Right cardiac atrium (tissue), 5 donors: ENCODE measurements around the gene RDX. TPM values are rescaled to one million over a fixed set of nuclear protein-coding genes. Genes with fewer than 3 reads are reported as not detected.
"Not testable (repeated sequence)": the region's sequence is repeated elsewhere in the genome, so short reads cannot be mapped to it uniquely, and the experiment has no call there.

Experiments
- ATAC-seq, 2 donors: fragments of 200-7000 bp; cut with Tn5 transposase; one replicate each; pipeline versions ENCODE4 v1.8.0 to v1.9.1; 2020; ENCODE audit warnings: moderate library complexity in 2 of 2, mild to moderate bottlenecking in 1 of 2
- DNase-seq, 3 donors: peaks; one replicate each; pipeline ENCODE4 v3.0.0-alpha.2; 2020
- H3K27ac ChIP-seq: one replicate; pipeline ENCODE4 v1.5.1; 2013; ENCODE audit warnings: mild to moderate bottlenecking, low read length, control low read depth, moderate library complexity
- H3K27me3 ChIP-seq: one replicate; pipeline ENCODE4 v1.6.1; 2013; ENCODE audit not compliant: control insufficient read depth, insufficient read depth
- H3K4me1 ChIP-seq: one replicate; pipeline ENCODE4 v1.6.1; 2013; ENCODE audit warnings: low read length; ENCODE audit not compliant: control insufficient read depth, insufficient read depth
- H3K4me3 ChIP-seq: one replicate; pipeline ENCODE4 v1.5.1; 2013; ENCODE audit warnings: low read length, control low read depth
- H3K9me3 ChIP-seq: one replicate; pipeline ENCODE4 v1.6.1; 2013; ENCODE audit warnings: low read length; ENCODE audit not compliant: control insufficient read depth
- WGBS: extraction: QIAGEN DNeasy Blood & Tissue Kit; methylation state at CpG from one replicate; pipeline ENCODE4 v1.1.7; 2013; 5-methylcytosine and 5-hydroxymethylcytosine counted together
- intact Hi-C, 4 donors: fragments of 100-400 bp; cut with DNase I; formaldehyde crosslinking; loops; one replicate each; pipeline versions ENCODE4 v1.11.0 to v1.14.0; 2022 to 2023
- polyA plus RNA-seq: library from polyadenylated mRNA; stranded (reverse); fragments of 200-250 nt; gene quantifications from one replicate; pipeline ENCODE4 v1.2.3, GENCODE V29; 2013
- total RNA-seq, 4 donors: library from RNA; stranded (reverse); fragmentation: NEBNext Ultra II Directional; extraction: Animal tissue kit (Norgen Biotek cat#: 25700); gene quantifications; one replicate each; pipeline ENCODE4 v1.2.1, GENCODE V29; 2021
- donor health status: healthy with polysubstance abuse.
- donor health status: DM: no; HTN: yes; CAD: no.
- donor health status: DM: no; HTN: no; CAD: no.
- donor health status: DM: no; HTN: yes; CAD: no; lungs with severe emphysema.
- donor health status: DM: yes; HTN: yes; CAD: no.

Gene RDX
- total and polyA plus RNA-seq, 5 donors = 37.5 to 135 (median 118) TPM

DNA sequence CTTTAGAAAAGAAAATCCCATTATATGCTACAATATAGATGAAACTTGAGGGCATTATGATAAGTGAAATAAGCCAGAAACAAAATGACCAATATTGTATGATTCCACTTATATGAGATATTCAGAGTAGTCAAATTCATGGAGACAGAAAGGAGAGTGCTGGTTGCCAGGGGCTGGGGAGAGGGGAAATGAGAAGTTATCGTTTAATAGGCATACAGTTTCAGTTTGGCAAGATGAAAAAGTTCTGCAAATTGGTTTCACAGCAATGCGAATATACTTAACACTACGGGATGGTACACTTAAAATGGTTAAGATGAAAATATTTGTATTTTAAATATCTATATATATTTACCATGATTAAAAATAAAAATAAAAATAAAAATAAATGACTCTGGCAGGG, 31.1 kb upstream of the RDX start:
- no peak for DNase-seq
- intact Hi-C loops = no loop called here
- Histone ChIP-seq H3K27me3 (no peaks in the 10 kb centered on the region), H3K9me3 (no peaks in the 10 kb centered on the region), H3K4me3 (no peak overlapping the region), H3K4me1 (no peaks in the 10 kb centered on the region), H3K27ac (no peak overlapping the region)
- 86% methylated on average over 3 of the region's 3 CpGs for WGBS
- ATAC-seq = no peak

- ATAC-seq = no peak
- Histone ChIP-seq H3K4me3 (no peak overlapping the region), H3K9me3 (no peaks in the 10 kb centered on the region), H3K4me1 (peaks cover 4% of the 10 kb centered on the region), H3K27me3 (no peaks in the 10 kb centered on the region), H3K27ac (no peak overlapping the region)
- 83% methylated on average over 4 of the region's 4 CpGs for WGBS
- intact Hi-C loops = no loop called here
- DNase-seq = no peak
These were observed 27.4 kb upstream of the RDX start for GRCh38 chr11:110323786-110324185.

- intact Hi-C loops = no loop called here
- no peaks in the 10 kb centered on the region for H3K27me3 ChIP-seq
- ATAC-seq = peak; percentile 64 to 69
These were observed 23.1 kb upstream of the RDX start for GRCh38 chr11:110319501-110319900.

GRCh38 chr11:110318638-110319404, 22.4 kb upstream of the RDX start:
- ATAC-seq (peak; percentile 22 to 54), DNase-seq (no peak)
- Histone ChIP-seq H3K4me1 (peaks cover 4% of the 10 kb centered on the region), H3K27ac (no peak overlapping the region), H3K4me3 (no peak overlapping the region), H3K27me3 (no peaks in the 10 kb centered on the region), H3K9me3 (no peaks in the 10 kb centered on the region)
- intact Hi-C loops = no loop called here
- 47% methylated on average over 1 of the region's 1 CpG for WGBS

More at GRCh38 chr11:110319501-110319900, 23.1 kb upstream of the RDX start:
- H3K27ac ChIP-seq = no peak overlapping the region
- H3K9me3 ChIP-seq = no peaks in the 10 kb centered on the region
- peaks cover 4% of the 10 kb centered on the region for H3K4me1 ChIP-seq
- 53% methylated on average over 3 of the region's 3 CpGs for WGBS
- no peak for DNase-seq
- H3K4me3 ChIP-seq = no peak overlapping the region

DNA sequence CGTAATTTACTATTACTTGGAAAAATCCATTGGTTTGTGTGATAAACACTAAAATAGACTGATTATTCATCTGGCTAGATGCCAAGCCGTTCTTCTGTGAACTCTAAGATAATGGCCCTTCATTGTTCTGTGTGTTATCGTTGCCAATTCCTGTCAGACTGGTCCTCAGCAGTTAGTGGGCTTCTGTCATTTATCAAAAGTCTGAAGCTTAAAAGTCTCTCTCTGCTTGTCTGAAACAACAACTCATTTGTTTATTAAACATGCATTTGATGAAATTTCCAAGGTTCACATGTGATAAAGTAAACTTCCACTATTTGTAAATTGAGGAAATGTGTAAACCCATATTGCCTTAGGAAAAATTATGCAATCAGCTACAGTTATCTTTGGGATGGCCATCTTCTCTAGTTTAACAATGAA, 21.1 kb upstream of the RDX start:
- no peak overlapping the region for H3K27ac ChIP-seq
- H3K9me3 ChIP-seq = no peaks in the 10 kb centered on the region
- H3K4me1 ChIP-seq = peaks cover 4% of the 10 kb centered on the region
- 12% methylated on average over 3 of the region's 3 CpGs for WGBS
- H3K27me3 ChIP-seq = no peaks in the 10 kb centered on the region
- H3K4me3 ChIP-seq = no peak overlapping the region
- intact Hi-C loops = no loop called here
- DNase-seq = no peak
- peak; percentile 70 to 89 for ATAC-seq

- Histone ChIP-seq H3K4me3 (no peak overlapping the region), H3K27me3 (no peaks in the 10 kb centered on the region), H3K9me3 (no peaks in the 10 kb centered on the region), H3K4me1 (peaks cover 4% of the 10 kb centered on the region), H3K27ac (no peak overlapping the region)
- WGBS = 92% methylated on average over 9 of the region's 9 CpGs
- DNase-seq = no peak
- no peak for ATAC-seq
- intact Hi-C loops = no loop called here
These were observed 18.1 kb upstream of the RDX start for GRCh38 chr11:110314366-110315095.

DNA sequence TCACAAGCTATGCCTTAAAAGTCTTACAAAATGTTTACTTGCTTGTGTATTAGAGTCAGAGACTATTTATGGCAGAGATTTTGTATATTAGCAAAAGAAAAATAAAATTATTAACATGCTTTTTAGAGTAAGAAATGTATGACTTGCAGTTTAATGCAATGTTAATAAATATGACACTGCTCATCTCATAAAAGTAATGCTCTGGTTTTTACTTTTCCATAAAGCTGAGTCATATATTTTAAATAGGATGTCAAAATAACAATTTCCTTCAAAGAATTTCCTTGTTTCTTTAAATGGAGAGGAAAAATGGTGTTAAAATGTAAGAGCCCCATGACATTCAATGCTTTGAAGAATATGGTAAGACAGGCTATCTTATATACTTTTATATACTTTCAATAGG, 16.3 kb upstream of the RDX start:
- no peaks in the 10 kb centered on the region for H3K9me3 ChIP-seq
- intact Hi-C loops = no loop called here
- H3K27me3 ChIP-seq = no peaks in the 10 kb centered on the region
- H3K4me3 ChIP-seq = no peak overlapping the region
- no peaks in the 10 kb centered on the region for H3K4me1 ChIP-seq
- ATAC-seq = no peak
- H3K27ac ChIP-seq = no peak overlapping the region
- DNase-seq = no peak

GRCh38 chr11:110311783-110312579, 15.6 kb upstream of the RDX start:
- intact Hi-C loops = no loop called here
- no peak overlapping the region for H3K27ac ChIP-seq

DNA sequence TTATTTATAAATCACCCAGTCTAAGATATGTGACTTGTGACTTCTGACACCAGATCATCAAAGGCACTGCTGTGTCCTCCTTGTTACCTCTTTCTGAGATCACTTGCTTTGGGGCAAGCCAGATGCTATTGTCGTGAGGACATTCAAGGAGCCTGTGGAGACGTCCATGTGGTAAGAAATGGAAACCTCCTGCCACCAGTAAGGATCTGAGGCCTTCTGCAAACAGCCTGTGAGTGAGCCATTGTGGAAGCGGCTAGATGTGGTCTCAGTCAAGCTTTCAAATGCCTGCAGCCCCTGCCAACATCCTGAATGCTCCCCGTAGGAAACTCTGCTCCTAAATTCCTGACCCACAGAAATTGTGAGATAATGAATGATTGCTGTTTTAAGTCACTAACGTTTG, 11.7 kb upstream of the RDX start:
- intact Hi-C loops = no loop called here
- Histone ChIP-seq H3K27me3 (no peaks in the 10 kb centered on the region), H3K27ac (no peak overlapping the region), H3K4me3 (no peak overlapping the region), H3K9me3 (no peaks in the 10 kb centered on the region), H3K4me1 (no peaks in the 10 kb centered on the region)
- ATAC-seq = no peak
- WGBS = 53% methylated on average over 5 of the region's 5 CpGs
- DNase-seq = no peak

More at GRCh38 chr11:110311783-110312579, 15.6 kb upstream of the RDX start:
- no peaks in the 10 kb centered on the region for H3K27me3 ChIP-seq
- no peaks in the 10 kb centered on the region for H3K9me3 ChIP-seq
- DNase-seq (no peak), ATAC-seq (no peak)
- no peaks in the 10 kb centered on the region for H3K4me1 ChIP-seq
- WGBS = 89% methylated on average over 3 of the region's 3 CpGs
- no peak overlapping the region for H3K4me3 ChIP-seq

GRCh38 chr11:110306019-110306388, 9.6 kb upstream of the RDX start:
- H3K9me3 ChIP-seq, H3K27me3 ChIP-seq, H3K4me3 ChIP-seq, H3K27ac ChIP-seq, DNase-seq, ATAC-seq, intact Hi-C loops, H3K4me1 ChIP-seq: not testable (repeated sequence)
- 82% methylated on average over 4 of the region's 4 CpGs for WGBS
